GM18511 (cell line): Measurements from ENCODE around the gene HSPA12A.

Source experiments
- ATAC-seq: cut with Tn5 transposase; IDR thresholded peaks from one replicate; pipeline ENCODE4 v1.9.1; 2021; ENCODE audit warnings: mild to moderate bottlenecking, moderate library complexity; ENCODE audit not compliant: unreplicated experiment

HSPA12A gene

GRCh38 chr10:116744163-116744753 lies 1.9 kb upstream of the HSPA12A start:
- ATAC-seq = no peak

DNA sequence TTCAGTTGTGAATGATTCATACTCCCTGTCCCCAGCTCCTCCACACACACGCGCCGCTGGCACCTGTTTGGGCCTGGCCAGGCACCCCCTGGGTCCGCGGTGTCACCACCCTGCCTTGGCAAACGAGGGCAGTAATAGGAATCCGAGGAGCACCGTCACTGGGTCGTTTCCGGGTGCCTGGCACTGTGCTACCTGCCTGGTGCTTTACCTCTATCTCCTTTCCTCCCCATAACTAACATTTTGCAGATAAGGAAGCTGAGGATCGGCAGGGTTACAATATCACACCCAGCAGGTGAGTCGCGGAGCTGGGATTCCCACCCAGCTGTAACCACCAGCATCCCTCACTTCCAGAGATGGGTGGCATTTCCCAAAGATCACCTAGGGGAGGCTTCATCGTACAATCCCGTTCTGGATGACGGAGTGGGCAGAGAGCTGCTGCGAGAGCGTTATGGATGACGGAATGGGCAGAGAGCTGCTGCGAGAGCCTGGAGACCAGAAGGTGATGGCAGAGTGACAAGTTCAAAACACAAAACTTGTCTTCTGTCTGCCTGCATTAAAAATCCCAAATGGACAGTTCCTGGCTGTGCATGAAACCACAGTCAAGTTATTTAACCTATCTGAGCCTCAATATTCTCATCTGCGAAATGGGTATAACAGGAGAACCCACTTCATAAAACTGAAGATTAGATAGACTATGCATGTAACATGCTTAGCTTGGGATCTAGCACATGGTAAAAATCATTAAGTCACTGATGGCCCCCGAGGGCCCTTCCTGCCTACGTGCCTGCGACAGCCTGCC lies 1.1 kb upstream of the HSPA12A start:
- ATAC-seq = no peak

DNA sequence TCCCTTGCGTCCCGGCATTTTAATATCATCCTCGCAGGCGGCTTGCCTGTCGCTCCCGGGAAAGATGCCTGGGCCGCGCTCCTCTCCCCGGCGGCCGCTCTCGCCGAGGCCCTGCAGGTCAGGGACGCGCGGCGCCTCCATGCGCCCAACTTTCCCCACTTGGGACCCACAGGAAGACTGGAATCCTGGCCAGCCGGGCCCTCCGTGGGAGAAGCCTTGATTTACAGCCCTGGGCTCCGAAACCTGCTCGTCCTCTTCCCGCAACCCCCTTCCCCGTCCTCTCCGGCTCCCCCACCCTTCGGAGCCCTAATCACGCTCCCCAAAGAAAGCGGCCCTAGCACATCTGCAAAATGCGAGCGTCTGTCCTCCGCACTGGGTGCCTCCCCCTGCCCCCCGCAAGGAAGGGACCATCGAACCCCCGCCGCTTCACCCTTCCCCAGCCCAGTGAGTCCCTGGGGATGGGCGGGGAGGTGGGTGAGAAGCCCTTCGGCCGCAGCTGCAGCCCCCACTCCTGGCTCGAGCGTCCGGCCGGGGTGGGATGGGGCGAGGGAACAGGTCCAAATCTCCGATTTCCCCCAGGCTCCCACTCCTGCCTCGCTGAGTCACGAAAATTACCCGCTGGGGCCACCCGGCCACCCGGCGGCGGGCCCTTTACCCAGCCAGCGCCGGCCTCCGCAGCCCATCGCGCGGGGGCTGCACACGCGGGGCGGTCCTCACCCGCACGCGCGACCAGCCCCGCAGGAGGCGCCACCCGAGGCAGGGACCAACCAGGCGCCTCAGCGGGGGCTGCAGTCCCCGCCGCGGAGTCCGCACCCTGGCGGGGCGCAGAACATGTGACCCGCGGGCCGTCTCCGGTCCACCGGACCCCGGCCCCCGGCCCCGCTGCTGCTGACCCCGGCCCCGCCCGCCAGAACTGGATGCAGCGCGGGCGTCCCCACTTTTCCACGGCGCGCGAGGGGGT lies 695 bp downstream of the HSPA12A start:
- ATAC-seq = peak; percentile 2

GRCh38 chr10:116740971-116741370 lies 1.4 kb downstream of the HSPA12A start:
- no peak for ATAC-seq

DNA sequence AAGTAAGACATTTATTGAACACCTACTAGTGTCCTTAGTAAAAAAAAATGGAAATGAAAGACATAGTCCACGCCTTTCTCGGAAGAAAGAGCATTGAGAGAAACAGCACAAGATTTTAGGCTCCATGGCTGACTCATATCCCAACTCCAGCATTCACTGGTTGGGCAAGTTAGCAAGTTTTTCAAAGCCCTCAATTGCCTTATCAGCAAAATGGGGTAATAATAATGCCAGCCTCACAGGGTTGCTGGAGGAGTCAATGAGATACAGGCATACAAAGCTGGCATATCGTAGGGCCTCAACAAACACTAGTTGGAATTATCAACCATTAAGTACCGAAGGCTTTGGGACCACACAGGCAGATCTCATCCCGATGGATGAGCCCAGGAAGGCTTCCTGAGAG lies 4.0 kb downstream of the HSPA12A start:
- ATAC-seq = no peak

GRCh38 chr10:116737627-116738327 lies 4.6 kb downstream of the HSPA12A start:
- ATAC-seq = no peak

DNA sequence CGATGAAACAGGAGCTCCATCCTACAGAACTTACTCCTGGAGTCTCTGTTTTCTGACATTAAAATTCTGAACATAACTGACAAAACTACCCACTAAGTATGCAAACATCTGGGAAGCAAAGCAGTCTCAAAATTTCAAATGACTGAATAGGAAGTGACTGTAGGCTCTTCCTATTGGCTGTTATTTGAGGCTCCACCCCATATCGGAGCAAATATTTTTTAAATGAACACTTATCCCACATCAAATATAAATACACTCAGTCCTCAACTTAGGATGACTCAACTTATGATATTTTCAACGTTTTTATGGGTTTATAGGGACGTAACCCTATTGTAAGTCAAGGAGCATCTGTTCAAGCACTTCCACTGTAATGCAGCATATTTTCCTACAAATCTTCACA lies 8.8 kb downstream of the HSPA12A start:
- ATAC-seq = no peak

DNA sequence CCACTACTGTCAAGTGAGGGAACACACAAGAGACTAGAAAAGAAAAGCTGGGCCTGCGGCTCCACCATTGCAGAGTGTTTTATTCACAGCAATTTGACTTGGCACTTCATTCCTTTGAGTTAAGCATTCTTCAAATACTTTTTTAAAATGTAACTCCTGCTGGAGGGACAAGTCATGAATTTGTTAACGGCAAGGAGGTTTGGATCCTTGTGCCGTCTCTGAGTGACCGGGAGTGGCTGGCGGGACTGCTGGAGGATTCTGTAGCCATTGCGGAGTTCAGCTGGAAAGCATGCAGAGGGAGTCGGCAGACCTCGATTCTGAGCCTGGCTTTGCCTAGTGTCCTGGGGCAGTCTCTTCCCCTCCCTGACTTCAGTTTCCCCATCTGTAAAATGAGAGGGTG lies 9.8 kb downstream of the HSPA12A start:
- no peak for ATAC-seq

GRCh38 chr10:116730464-116731260 lies 11.7 kb downstream of the HSPA12A start:
- no peak for ATAC-seq

DNA sequence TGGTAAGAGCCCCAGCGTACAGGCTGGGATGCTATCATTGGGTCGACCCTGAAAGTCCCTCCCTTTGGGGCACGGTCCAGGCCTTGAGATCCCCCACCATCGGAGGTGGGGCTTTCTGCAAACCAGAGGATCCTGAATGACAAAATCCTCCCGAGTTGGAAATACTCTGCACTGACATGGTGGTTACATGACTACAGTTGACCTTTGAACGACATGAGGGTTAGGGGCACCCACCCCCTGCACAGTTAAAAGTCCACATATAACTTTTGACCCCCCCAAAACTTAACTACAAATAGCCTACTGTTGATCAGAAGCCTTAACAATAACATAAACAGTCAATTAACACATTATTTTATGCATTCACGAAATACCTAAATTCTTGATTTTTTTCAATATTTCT lies 13.1 kb downstream of the HSPA12A start:
- no peak for ATAC-seq

DNA sequence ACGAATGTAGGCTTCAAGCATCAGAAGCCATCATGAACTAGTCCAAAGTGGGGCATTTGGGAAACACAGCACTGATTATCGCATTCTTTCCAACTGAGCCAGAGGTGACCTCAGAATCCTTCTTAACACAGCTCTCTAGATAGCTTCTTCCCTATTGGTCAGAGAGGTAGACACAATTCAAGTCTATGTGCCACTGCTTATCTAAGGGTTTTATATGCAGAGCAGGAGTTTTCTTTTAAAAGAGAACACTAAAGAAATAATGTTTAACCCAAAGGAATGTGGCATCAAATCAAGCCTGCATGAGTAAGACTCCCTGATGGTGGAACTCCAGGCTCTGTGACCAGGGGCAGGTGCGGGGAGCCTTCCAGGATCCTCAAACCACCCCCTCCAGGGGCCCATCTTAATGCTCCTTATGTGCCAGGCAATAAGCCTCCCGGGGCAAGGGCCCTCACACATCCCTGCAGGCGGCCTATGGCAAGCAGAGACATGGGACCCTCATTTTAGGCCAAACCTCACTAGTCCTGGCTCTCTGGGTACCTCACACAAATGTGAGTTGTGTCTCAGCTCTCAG lies 13.8 kb downstream of the HSPA12A start:
- no peak for ATAC-seq

DNA sequence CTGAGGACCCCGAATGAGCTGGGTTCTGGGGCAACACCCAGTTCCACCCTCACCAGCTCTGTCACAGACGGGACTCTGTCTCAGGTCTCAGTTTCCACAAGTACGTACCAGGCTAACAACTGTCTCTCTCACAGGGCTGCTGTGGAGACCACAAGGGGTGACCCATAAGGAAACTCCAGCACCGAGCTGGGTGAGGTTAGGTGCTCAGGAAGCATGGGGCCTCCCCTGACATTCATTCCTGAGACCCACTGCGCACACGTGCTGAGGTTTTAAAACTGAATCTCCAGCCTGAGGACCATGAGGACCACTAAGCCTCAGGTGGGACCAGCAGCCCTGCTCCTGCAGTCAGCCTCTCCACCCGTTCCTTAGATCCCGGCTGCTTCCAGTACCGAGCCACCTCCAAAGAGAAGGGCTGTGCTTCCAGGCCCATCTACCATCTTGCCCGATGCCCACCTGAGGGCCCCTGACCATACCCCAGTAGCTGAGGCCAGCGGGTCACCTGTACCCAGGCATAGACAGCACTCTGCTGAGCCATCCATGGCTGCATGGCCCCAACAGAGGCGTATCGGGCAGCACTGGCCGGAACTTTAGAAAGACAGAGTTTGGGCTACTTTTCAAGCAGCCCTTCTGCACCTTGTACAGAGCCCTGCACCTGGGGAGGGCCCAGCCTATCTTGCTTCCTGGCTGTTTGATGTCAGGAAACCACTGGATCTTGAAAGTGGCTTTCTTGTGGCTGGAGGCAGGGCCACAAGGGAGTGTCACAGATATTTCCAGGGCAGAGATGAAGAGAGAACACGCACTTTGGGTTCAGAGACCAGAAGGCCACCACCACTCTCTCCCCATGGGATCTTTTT lies 18.7 kb downstream of the HSPA12A start:
- no peak for ATAC-seq

DNA sequence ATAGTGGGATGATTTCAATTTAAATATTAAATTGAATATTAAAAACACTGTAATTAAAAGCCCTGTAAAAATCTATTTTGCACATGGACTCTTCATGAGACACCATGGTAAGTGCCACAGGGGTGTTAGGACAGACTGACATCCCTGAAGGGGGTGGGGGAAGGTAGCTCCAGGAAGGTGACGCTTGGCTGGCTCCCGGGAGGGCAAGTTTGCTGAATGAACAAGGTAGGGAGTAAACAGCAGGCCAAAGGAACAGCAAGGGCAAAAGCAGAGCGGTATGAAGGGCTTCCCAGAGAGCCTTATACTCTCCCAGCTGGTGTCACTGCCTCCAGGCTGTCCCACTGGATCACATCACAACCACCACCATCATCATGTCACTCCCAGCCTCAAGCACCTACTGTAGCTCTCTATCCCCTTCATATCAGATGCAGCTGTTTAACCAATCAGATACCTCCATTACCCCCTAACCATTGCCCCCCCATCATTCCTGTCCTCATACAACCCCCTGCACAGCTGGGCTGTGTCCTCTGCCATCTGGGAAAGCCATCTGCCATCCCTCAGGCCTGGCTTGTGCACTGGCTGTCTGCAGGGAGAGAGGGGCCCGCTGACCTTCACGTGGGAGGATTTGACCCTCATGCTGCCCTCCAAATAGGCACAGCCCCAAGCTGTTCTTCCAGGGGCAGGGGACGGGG lies 19.5 kb downstream of the HSPA12A start:
- ATAC-seq = no peak

DNA sequence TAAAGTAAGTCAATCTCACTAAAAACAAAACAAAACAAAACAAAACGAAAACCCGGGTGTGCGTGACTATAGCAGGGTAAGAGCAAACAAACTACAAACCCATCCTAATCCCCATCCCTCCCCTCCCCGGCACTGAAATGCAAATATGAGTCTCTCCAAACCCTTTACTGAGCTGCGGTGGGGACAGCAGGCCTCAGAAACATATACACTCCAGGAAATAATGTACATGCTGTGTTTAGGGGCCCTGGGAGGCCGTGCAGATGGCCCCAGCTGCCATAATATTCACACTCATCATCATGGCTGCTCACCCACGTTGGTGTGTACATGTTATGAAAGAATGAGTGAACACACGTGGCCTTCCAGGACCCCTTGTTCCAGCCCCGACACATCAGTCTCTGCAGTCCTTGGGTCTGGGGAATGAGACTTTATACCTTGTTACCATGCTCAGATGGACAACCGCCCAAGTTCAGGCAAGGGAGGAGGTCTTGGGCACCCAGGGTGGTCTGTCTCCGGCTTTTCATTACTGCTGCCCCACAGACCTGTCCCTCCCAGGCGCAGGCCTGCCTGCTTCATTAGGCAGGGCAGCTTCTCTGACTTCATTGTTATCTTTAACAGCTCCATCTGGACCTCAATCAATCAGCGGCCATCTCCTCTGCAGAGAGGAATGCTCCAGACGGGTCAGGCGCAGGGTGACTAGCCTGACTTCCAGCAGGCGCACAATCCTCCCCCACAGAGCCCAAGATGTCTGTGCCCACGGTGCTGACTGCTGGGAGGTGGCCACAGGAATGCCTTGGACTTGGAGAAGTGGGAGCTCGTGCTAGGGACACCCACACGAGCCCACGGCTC lies 20.6 kb downstream of the HSPA12A start:
- no peak for ATAC-seq

DNA sequence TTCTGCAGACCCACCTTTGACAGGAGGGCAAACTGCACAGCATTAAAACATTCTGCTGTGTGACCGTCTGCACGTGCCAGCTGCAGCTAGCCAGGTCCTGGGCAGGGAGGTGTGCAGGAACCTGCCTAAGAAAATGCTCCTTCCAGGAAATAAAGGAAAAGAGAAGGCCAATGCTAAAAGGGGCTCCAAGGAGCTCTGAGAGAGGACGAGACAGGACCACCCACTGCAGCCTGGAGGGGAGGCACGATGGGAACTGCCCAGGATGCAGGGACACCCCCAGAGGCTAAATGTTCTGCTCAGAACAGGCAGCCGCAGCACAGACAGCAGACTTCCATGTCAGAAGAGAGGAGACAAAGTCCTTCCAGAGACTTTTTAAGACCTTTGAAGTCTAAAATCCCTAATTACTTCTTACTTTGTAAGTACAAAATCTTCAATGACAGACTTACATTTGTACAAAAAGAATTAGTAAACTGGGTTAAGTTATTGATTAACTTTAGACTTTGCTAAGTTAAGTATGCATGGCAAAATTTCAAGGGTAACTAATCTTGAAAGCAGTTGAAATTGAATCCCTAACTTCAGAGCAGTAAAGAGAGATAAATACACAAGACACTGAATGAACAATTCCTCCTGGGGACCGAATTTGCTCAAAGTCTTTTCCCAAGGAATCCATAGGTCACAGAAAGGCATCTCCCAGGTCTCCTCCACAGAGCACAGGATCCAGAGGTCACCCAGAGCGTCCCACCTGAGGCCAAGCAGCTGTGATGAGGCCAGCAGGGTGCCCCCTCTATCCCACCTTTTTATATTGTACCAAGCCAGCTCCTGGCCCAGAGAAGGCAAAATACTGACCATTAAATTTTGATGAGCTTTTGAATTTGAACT lies 21.5 kb downstream of the HSPA12A start:
- peak; percentile 36 for ATAC-seq

- peak; percentile 37 for ATAC-seq
Observed at GRCh38 chr10:116720241-116720643, 22.1 kb downstream of the HSPA12A start.
